Stimulated activated CD4-positive, alpha-beta T cell treated with anti-CD3 and anti-CD28 coated beads, Interleukin-4, amount 100 ng/mL, for 24 hours (primary cell): ENCODE measurements around the gene KIDINS220.
"Not testable (repeated sequence)": the region's sequence is repeated elsewhere in the genome, so short reads cannot be mapped to it uniquely, and the experiment has no call there.

Experiments
- DNase-seq: peaks from one replicate; pipeline ENCODE4 v3.0.0-alpha.2; 2020

Gene KIDINS220

DNA sequence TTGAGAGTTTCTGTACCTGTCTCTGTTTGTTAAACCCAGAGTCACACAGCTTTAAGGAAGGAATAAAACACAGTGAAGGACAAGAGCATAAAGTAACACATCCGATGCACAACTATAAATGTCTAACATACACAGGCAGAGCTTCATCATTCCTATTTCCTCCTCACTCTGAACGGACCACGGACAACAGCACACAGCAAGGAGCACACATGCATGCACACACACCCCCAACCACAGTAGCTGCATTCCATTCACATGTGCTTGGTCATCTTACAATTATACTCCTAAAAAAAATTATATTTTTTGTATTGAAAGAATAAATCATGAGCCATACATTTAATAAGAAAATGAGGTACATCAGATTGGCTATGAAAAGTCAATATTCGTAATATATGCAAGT is 97.3 kb downstream of the KIDINS220 start:
- no peak for DNase-seq

DNA sequence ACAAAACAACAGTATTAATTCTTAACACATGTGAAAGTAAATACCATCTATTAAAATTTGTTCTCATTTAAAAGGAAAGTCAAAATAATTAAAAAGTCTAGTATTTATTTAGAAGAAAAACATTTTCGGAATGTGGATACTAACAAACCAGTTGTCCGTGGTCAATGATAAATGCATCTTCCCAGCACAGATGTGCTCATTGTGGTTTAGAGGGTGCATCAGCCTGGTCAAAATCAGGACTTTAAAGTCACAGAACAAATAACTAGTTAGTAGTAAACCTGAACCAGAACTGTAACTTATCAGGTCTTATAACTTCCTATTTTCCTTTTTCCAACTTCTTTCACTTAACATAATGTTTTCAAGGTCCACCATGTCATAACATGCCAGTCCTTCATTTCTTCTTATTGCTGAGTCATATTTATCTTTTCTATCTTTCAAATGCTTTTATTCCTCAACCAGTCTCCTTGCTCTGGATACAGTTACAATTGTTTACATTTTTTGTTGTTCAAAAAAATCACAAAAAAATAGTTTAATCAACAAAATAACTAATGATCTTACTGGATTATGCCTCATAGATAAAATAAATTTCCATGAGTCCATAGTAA is 99.7 kb downstream of the KIDINS220 start:
- DNase-seq: no peak

- DNase-seq: no peak
Observed at GRCh38 chr2:8732601-8733000, 104.8 kb downstream of the KIDINS220 start.

GRCh38 chr2:8729939-8730338 is 107.5 kb downstream of the KIDINS220 start:
- no peak for DNase-seq

- not testable (repeated sequence) for DNase-seq
Observed at GRCh38 chr2:8729101-8729500, 108.3 kb downstream of the KIDINS220 start.

DNA sequence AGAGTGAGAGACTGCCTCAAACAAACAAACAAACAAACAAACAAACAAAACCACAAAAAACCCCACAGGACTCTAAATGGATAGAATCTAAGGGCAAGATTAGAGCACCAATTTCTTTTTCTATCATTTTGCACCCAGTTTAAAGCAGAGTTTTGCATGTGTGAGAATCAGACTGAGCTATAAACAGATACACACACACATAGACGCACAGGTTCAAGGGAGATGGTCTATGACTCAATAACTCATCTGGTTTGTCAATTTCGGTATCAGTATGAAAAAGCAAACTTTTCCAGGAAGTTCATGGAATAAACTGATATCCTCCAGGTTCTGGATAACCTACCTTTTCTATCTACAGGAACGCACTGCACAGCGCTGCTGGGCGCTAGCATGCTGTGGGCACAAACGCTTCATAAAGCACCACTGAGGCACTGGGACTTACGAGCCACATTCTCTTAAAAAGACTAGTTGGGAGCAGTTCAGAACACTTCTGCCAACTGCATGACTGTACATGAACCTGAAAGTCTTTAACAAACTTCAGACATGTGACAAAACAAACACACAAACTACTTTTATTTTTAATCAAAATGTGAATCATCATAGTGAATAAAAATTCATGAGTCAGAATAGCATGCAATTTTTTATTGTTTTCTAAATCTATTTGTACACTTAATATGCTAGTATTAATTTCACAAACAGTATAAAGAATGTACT is 109.0 kb downstream of the KIDINS220 start:
- DNase-seq: no peak

GRCh38 chr2:8725838-8726237 is 111.6 kb downstream of the KIDINS220 start:
- no peak for DNase-seq

DNA sequence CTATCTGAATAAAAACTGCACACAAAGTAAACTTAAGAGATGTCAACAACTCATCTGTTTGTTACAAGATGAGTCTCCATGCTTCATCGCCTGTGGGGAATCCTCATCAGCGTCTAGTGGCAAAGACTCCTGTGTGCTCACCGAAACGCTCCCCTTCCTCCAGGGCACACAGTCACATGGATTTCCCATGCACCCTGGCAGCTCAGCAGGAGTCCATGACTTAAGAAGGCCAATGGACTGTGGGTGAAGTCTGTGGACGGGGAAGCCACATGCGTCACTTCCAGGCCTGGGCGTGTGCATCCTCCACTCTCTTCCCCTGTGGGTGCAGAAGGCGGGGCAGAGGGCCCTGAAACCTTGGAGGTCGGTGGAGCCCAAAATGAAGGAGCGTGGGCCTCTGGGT is 114.4 kb downstream of the KIDINS220 start:
- no peak for DNase-seq

DNA sequence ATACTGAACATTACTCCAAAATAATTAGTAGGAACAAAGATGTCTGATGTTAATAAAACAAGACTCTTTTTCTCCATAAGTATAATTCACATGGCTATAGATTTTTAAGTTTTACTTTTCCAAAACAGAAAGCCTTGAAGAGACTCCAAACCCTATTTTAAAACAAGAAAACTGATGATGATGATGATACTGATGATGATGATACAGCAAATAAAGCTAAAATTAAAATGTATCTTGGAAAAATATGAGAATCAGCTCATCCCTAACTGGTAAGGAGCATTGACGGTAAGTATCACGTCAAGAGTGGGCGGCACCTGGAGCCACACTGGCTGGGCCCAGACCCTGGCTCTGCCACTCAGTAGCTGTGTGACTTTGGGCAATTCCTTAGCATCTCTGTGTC is 116.0 kb downstream of the KIDINS220 start:
- no peak for DNase-seq

DNA sequence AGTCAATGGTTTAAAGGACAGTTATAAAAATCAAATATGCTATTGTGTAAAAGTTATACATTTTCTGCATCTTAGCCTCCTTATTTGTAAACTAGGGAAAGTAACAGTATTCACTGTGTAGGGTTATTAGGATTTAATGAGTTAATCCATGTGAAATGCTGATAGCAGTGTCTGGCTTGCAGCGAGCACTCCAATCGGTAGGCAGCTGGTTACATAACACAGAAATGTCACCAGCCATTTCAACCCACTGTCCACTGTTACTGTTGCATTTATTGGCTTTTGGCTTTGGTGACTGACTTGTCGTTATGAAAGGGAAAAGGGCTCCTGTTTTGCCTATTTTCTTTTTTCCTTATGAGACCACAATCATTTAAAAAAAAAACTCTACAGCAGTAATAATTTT is 116.7 kb downstream of the KIDINS220 start:
- DNase-seq: no peak

DNA sequence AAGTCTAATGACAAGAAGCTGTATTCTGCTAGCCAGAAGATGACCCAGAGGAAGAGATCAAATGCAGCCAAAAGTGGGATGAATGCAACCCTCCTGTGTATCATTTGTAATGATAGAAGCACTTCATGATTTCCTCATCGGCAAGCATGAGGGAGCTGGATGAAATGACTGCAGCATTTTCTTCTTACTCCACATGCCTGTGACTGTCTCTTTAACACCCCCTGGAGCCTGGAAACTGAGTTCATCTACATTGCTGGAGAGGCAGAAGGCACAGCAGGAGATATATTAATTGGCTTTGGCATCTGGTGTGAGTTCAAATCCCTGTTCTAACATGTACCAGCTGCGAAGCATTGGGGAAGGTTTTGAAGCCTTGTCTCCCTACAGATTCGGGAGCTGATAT is 117.9 kb downstream of the KIDINS220 start:
- DNase-seq: no peak

- no peak for DNase-seq
Observed at GRCh38 chr2:8714971-8715370, 122.4 kb downstream of the KIDINS220 start.

DNA sequence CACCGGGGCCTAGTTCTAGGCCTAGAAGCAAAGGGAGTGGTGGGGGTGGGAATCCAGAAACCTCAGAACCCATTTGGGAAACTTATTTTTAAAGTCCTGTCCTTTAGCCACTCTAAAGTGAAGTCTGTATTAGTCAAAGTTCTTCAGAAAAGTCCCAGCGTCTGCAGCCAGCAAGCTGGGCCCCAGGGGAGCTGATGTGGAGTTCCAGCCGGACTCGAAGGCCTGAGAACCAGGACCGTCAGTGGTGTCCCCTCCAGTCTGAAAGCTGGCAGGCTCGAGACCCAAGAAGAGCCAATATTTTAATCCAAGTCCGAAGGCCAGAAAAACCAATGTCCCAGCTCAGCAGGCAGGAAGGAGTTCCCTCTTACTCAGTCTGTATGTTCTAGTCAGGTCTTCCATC is 123.1 kb downstream of the KIDINS220 start:
- DNase-seq: no peak

GRCh38 chr2:8710951-8711350 is 126.5 kb downstream of the KIDINS220 start:
- no peak for DNase-seq

GRCh38 chr2:8709611-8710010 is 127.8 kb downstream of the KIDINS220 start:
- no peak for DNase-seq

- DNase-seq: no peak
Observed at GRCh38 chr2:8704906-8705305, 132.5 kb downstream of the KIDINS220 start.

DNA sequence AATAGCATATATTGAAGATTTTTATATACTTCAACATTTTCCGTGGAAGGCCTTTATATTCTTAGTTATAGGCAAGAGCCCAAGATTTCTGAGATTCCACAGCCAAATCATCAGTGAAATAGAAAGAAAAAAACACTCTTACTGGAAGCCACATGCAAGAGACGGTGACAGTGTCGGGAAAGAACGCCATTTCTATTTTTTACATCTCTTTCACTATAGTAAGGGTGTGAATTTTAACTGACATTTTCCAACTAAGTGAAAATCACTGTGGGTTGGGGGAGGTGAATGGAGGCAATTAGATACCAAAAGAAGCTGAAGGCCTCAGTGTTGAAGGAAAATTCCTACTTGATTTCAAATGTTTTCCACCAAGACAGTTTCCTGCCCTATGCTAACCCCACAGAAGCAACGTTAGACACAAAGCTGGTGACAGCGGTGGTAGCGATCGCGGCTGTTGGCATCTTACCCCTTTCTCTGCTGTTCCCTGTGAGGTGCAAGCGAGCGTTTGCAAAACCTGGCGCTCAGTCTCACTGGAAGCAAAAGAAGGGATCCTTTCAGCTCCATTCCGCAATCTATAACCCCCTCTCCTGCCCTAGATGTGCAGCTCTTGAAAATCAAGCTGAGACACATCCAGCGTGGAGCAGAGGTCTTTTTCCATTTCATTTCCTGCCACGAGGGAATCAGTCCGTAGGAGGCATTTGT is 135.6 kb downstream of the KIDINS220 start:
- no peak for DNase-seq

DNA sequence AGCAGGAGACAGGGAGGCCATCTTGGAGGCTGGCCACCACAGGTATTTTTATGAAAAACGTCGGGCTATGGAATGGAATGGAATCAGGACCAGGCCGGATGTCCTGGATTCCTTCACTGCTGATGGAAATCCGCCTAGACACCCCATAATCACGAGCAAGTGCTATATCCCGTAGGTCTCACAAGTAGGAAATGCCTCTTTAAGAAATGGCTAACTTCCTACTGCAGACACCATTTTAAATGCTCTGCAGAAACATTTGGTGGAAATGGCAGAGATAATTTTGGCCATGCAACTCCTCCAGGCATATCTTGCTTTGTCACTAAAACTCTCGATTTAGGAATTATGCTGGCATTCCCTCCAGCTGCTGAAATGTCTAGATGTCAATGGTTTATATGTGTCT is 137.6 kb downstream of the KIDINS220 start:
- DNase-seq: no peak

DNA sequence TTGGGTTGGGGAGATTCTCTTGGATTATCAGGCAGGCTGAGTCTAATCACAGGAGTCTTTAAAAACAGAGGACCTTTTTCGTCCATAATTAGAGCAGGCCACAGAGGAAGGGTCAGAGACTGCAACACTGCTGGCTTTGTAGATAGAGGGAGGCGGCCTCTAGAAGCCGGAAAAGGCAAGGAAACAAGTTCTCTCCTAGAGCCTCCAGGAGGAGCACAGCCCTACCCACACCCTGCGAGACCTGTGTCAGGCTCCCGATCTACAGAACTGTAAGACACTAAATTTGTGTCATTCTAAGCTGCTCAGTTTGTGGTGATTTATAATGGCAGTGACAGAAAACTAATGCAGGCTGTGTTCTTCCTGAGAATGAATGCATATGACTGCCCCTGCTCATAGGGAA is 140.2 kb downstream of the KIDINS220 start:
- DNase-seq: no peak

DNA sequence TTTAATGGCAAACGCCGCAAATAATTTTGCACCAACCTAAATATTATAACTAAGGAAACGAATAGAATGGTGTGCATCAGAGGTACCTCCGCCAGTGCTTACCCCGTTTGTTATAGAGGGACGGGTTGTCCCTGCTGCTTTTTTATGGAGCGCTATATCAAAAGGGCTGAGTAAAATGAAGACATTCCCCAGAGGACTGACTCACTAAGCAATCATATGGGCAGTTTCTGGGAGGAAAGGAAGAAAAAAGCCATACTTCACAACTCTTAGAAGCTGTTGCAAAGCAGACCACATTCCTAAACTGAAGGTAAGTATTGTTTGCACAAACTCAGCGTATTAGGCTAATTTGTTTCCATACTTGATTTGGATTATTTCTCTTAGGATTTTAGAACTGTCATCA is 142.7 kb downstream of the KIDINS220 start:
- no peak for DNase-seq

- peak; percentile 35 for DNase-seq
Observed at GRCh38 chr2:8693157-8693821, 144.1 kb downstream of the KIDINS220 start.

DNA sequence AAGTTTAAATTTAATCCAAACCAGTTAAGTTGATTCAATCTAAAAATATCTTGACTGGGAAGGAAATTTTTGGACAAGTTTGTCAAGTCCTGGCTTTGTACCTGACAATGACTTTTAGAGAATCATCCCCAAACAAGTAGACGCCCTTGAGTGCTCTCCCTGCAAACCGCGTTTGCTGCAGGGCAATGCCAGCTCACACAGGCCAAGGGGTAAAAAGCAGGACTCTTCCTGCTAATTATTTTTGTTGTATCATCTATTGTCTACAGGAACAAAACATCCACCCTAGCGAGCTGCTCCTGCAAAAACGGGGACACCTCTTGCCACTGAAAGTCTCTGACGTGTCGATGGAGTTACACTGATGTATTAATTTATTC is 144.6 kb downstream of the KIDINS220 start:
- no peak for DNase-seq

DNA sequence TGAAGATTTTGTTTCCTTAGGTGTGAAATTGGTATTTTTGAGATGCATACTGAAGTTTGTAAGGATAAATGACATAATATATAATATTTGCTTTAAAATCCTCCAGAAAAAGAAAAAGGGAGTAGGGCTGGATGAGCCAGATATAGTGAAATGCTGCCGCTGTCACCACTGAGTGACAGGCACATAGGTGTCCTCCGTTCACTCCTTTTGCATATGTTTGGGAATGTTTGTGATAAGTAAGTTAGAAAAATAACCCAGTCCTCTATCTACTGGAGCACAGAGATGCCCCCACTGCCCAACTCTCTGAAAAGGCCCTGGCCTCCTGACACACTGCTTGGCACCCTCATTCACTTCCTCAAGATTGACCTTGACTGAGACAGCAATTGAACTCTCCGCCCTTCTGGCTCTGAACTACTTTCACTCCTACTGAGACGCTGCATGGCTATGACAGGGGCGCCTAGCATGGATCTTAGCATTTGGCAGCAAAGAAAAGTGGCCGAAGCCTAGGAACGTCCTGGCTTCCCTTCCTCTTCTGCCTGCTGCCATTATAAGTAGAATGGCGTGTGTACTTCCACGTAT is 145.5 kb downstream of the KIDINS220 start:
- DNase-seq: no peak
